ENCODE measurements around the gene NAA25.

DNA sequence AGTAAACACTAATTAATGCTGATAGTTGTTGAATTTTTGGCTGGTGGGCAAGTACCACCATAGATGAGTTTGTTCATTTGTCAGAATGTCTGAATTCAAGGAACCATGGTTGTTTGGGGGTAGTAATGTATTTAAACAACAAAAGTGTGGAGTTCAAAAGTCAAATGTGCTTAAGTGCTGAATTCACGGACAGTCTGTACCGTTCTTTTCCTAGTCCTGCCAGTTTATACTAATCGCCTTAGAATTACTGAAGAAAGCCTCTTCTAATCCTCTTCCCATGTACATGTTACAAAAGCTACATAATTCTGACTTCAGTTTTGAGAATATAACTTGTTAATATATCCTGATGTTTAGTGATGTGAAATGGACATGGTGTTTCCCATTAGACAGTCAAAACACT lies 2.7 kb downstream of the NAA25 start:
- TF ChIP-seq, protein P1, sequence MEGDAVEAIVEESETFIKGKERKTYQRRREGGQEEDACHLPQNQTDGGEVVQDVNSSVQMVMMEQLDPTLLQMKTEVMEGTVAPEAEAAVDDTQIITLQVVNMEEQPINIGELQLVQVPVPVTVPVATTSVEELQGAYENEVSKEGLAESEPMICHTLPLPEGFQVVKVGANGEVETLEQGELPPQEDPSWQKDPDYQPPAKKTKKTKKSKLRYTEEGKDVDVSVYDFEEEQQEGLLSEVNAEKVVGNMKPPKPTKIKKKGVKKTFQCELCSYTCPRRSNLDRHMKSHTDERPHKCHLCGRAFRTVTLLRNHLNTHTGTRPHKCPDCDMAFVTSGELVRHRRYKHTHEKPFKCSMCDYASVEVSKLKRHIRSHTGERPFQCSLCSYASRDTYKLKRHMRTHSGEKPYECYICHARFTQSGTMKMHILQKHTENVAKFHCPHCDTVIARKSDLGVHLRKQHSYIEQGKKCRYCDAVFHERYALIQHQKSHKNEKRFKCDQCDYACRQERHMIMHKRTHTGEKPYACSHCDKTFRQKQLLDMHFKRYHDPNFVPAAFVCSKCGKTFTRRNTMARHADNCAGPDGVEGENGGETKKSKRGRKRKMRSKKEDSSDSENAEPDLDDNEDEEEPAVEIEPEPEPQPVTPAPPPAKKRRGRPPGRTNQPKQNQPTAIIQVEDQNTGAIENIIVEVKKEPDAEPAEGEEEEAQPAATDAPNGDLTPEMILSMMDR (IDR thresholded peaks at IDR 0.05; ENCODE audit: poor library complexity), result no peak
- no peak for TF ChIP-seq EZH2phosphoT487 (IDR thresholded peaks at IDR 0.05; ENCODE audit: low read depth, severe bottlenecking, unreplicated experiment)
- no peak for TF ChIP-seq EZH2 (IDR thresholded peaks at IDR 0.05; ENCODE audit: borderline replicate concordance)
